ENCODE measurements around the gene SYMPK.
A peak's percentile ranks its signal among the peaks of the same experiment; 100 is the strongest.

- TF ChIP-seq, protein P1, sequence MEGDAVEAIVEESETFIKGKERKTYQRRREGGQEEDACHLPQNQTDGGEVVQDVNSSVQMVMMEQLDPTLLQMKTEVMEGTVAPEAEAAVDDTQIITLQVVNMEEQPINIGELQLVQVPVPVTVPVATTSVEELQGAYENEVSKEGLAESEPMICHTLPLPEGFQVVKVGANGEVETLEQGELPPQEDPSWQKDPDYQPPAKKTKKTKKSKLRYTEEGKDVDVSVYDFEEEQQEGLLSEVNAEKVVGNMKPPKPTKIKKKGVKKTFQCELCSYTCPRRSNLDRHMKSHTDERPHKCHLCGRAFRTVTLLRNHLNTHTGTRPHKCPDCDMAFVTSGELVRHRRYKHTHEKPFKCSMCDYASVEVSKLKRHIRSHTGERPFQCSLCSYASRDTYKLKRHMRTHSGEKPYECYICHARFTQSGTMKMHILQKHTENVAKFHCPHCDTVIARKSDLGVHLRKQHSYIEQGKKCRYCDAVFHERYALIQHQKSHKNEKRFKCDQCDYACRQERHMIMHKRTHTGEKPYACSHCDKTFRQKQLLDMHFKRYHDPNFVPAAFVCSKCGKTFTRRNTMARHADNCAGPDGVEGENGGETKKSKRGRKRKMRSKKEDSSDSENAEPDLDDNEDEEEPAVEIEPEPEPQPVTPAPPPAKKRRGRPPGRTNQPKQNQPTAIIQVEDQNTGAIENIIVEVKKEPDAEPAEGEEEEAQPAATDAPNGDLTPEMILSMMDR (IDR thresholded peaks at IDR 0.05; ENCODE audit: poor library complexity): peak; percentile 18
- TF ChIP-seq EZH2phosphoT487 (IDR thresholded peaks at IDR 0.05; ENCODE audit: low read depth, severe bottlenecking, unreplicated experiment) (no peak), EZH2 (IDR thresholded peaks at IDR 0.05; ENCODE audit: borderline replicate concordance) (no peak)
Observed at GRCh38 chr19:45848922-45849321, 14.0 kb downstream of the SYMPK start.

All from hepatocyte (in vitro differentiated cells).